HFFc6 (cell line): ENCODE results near the gene TRIM66. TPM values are rescaled to one million over a fixed set of nuclear protein-coding genes. Genes with fewer than 3 reads are reported as not detected.

Source experiments
- DNase-seq: peaks from one replicate; pipeline ENCODE4 v3.0.0-alpha.2; 2018
- H3K27ac Mint-ChIP-seq: 2 replicates; pipeline ENCODE4 v1.8.0; 2020; ENCODE audit warnings: mild to moderate bottlenecking, mixed read lengths
- H3K27me3 Mint-ChIP-seq: 2 replicates; pipeline ENCODE4 v1.8.0; 2021; ENCODE audit warnings: mild to moderate bottlenecking, moderate library complexity, mixed read lengths; ENCODE audit not compliant: insufficient read depth
- H3K36me3 Mint-ChIP-seq: 2 replicates; pipeline ENCODE4 v1.8.0; 2021; ENCODE audit warnings: low read depth, mixed read lengths
- H3K4me1 Mint-ChIP-seq: 2 replicates; pipeline ENCODE4 v1.8.0; 2020; ENCODE audit warnings: low read depth, mixed read lengths
- H3K4me3 Mint-ChIP-seq: 2 replicates; pipeline ENCODE4 v1.8.0; 2020; ENCODE audit warnings: mild to moderate bottlenecking, moderate library complexity, mixed read lengths
- H3K9me3 Mint-ChIP-seq: 2 replicates; pipeline ENCODE4 v1.8.0; 2020; ENCODE audit warnings: mild to moderate bottlenecking, mixed read lengths
- CTCF ChIP-seq: fragments of 200-600 bp; sonication (generic); IDR thresholded peaks from 2 replicates; pipeline ENCODE4 v1.5.0; 2021; ENCODE audit warnings: antibody characterized with exemption, mild to moderate bottlenecking
- total RNA-seq, 6 experiments: library from RNA; stranded (reverse); fragmentation: NEBNext Ultra II Directional; extraction: Animal tissue kit (Norgen Biotek cat#: 25700); gene quantifications; 2 replicates in 1 of 6; 3 replicates in 5 of 6; pipeline ENCODE4 v1.2.3, GENCODE V29; 2021

Gene TRIM66
- total RNA-seq, 6 experiments from 2014 or later: 4.5 to 6.9 (median 5.6) TPM

- peak; percentile 14 for DNase-seq
- Mint-ChIP-seq H3K27me3 (peaks cover 20% of the 10 kb centered on the region; the same call in 1 of the 2 replicates), H3K9me3 (no peaks in the 10 kb centered on the region), H3K4me3 (no peak overlapping the region), H3K27ac (no peak overlapping the region), H3K36me3 (no peaks in the 10 kb centered on the region), H3K4me1 (peaks cover 4% of the 10 kb centered on the region; the same call in 1 of the 2 replicates)
- no peak for TF ChIP-seq CTCF
Measured at GRCh38 chr11:8597182-8597581, 85.3 kb downstream of the TRIM66 start.

GRCh38 chr11:8596504-8597046 is 85.9 kb downstream of the TRIM66 start:
- Mint-ChIP-seq H3K9me3 (no peaks in the 10 kb centered on the region), H3K36me3 (no peaks in the 10 kb centered on the region), H3K4me3 (no peak overlapping the region), H3K4me1 (peaks cover 4% of the 10 kb centered on the region; the same call in 1 of the 2 replicates), H3K27me3 (peaks cover 21% of the 10 kb centered on the region), H3K27ac (no peak overlapping the region)
- no peak for TF ChIP-seq CTCF
- no peak for DNase-seq

GRCh38 chr11:8593935-8594909 is 88.2 kb downstream of the TRIM66 start, which contains the start of gene STK33:
Gene STK33 (minus strand): TSS chr11:8594228. CDS start chr11:8474905, 119,323 bp downstream.
- TF ChIP-seq CTCF: no peak
- H3K27ac Mint-ChIP-seq: no peak within 1 kb of the TSS
- H3K4me3 Mint-ChIP-seq: peak within 1 kb of the TSS; percentile 78
- no peaks in the 10 kb centered on the region for H3K9me3 Mint-ChIP-seq
- no peaks in the 10 kb centered on the region for H3K36me3 Mint-ChIP-seq
- DNase-seq: no peak
- peaks cover 4% of the 10 kb centered on the region; the same call in 1 of the 2 replicates for H3K4me1 Mint-ChIP-seq
- H3K27me3 Mint-ChIP-seq: peaks cover 24% of the 10 kb centered on the region

- H3K36me3 Mint-ChIP-seq: no peaks in the 10 kb centered on the region
- no peaks in the 10 kb centered on the region for H3K9me3 Mint-ChIP-seq
- peaks cover 27% of the 10 kb centered on the region for H3K27me3 Mint-ChIP-seq
- peaks cover 4% of the 10 kb centered on the region; the same call in 1 of the 2 replicates for H3K4me1 Mint-ChIP-seq
- H3K4me3 Mint-ChIP-seq: peak overlapping the region; percentile 78
- H3K27ac Mint-ChIP-seq: no peak overlapping the region
- TF ChIP-seq CTCF: no peak
- no peak for DNase-seq
Measured at GRCh38 chr11:8593455-8593854, 89.0 kb downstream of the TRIM66 start.

- H3K27me3 Mint-ChIP-seq: peaks cover 7% of the 10 kb centered on the region
- no peak for DNase-seq
- TF ChIP-seq CTCF: no peak
- no peak overlapping the region for H3K27ac Mint-ChIP-seq
- H3K4me1 Mint-ChIP-seq: peaks cover 21% of the 10 kb centered on the region
- H3K4me3 Mint-ChIP-seq: no peak overlapping the region
- no peaks in the 10 kb centered on the region for H3K9me3 Mint-ChIP-seq
- no peaks in the 10 kb centered on the region for H3K36me3 Mint-ChIP-seq
Measured at GRCh38 chr11:8587915-8588314, 94.5 kb downstream of the TRIM66 start.
